HPDE6-E6E7 (cell line): ENCODE data around the gene IL4R.
"Not testable (repeated sequence)": the region's sequence is repeated elsewhere in the genome, so short reads cannot be mapped to it uniquely, and the experiment has no call there.

Experiments
- DNase-seq: peaks from one replicate; pipeline ENCODE4 v3.0.0; 2011; ENCODE audit warnings: missing footprints; ENCODE audit errors: extremely low spot score

IL4R gene

GRCh38 chr16:27313422-27314160 lies at the start of gene IL4R:
Gene IL4R (plus strand): TSS chr16:27313974. CDS start chr16:27340204, 26,230 bp downstream.
- DNase-seq = no peak

- peak; percentile 32 for DNase-seq
Measured at GRCh38 chr16:27264151-27264550, 49.6 kb upstream of the IL4R start.

- DNase-seq = no peak
Measured at GRCh38 chr16:27265982-27266381, 47.8 kb upstream of the IL4R start.

- DNase-seq = no peak
Measured at GRCh38 chr16:27267037-27267677, 46.6 kb upstream of the IL4R start.

GRCh38 chr16:27268376-27269299 lies 45.1 kb upstream of the IL4R start, which contains the start of gene NSMCE1:
Gene NSMCE1 (minus strand): TSS chr16:27268772. CDS start chr16:27257570, 11,202 bp downstream.
- peak; percentile 70 for DNase-seq

GRCh38 chr16:27269300-27270150 lies 44.2 kb upstream of the IL4R start:
- DNase-seq = no peak

- DNase-seq = no peak
Measured at GRCh38 chr16:27270349-27270748, 43.4 kb upstream of the IL4R start.

GRCh38 chr16:27272076-27272475 lies 41.7 kb upstream of the IL4R start:
- DNase-seq = no peak

- not testable (repeated sequence) for DNase-seq
Measured at GRCh38 chr16:27272697-27273096, 41.1 kb upstream of the IL4R start.

- no peak for DNase-seq
Measured at GRCh38 chr16:27273330-27273669, 40.5 kb upstream of the IL4R start.

GRCh38 chr16:27273670-27274423 lies 39.9 kb upstream of the IL4R start:
- no peak for DNase-seq

- not testable (repeated sequence) for DNase-seq
Measured at GRCh38 chr16:27274424-27274874, 39.3 kb upstream of the IL4R start.

GRCh38 chr16:27275394-27275793 lies 38.4 kb upstream of the IL4R start:
- no peak for DNase-seq

GRCh38 chr16:27281243-27281642 lies 32.5 kb upstream of the IL4R start:
- no peak for DNase-seq

GRCh38 chr16:27284865-27285675 lies 28.7 kb upstream of the IL4R start:
- no peak for DNase-seq

- DNase-seq = no peak
Measured at GRCh38 chr16:27285676-27286196, 28.0 kb upstream of the IL4R start.

- peak; percentile 93 for DNase-seq
Measured at GRCh38 chr16:27286451-27286850, 27.3 kb upstream of the IL4R start.

GRCh38 chr16:27287051-27287811 lies 26.5 kb upstream of the IL4R start:
- DNase-seq = no peak

GRCh38 chr16:27287887-27288286 lies 25.9 kb upstream of the IL4R start:
- DNase-seq = no peak
